Mesodermal cell (in vitro differentiated cells): Measurements from ENCODE around the gene DUSP18.
"Not testable (repeated sequence)": the region's sequence is repeated elsewhere in the genome, so short reads cannot be mapped to it uniquely, and the experiment has no call there.

Experiments
- H3K27ac ChIP-seq: 2 replicates; pipeline ENCODE4 v1.7.0; 2013; ENCODE audit warnings: mild to moderate bottlenecking, low read depth, low read length, moderate library complexity; ENCODE audit not compliant: severe bottlenecking
- H3K36me3 ChIP-seq: 2 replicates; pipeline ENCODE4 v1.7.1; 2013; ENCODE audit warnings: mild to moderate bottlenecking, low read length, moderate library complexity; ENCODE audit not compliant: control insufficient read depth, insufficient read depth
- H3K4me1 ChIP-seq: one replicate; pipeline ENCODE4 v1.7.1; 2013; ENCODE audit warnings: mild to moderate bottlenecking, low read length; ENCODE audit not compliant: insufficient read depth, control insufficient read depth, poor library complexity, severe bottlenecking
- H3K4me3 ChIP-seq: 2 replicates; pipeline ENCODE4 v1.7.0; 2013; ENCODE audit warnings: low read length, control low read depth, mild to moderate bottlenecking; ENCODE audit not compliant: insufficient read depth, poor library complexity, severe bottlenecking; ENCODE audit errors: extremely low read depth
- H3K9me3 ChIP-seq: 2 replicates; pipeline ENCODE4 v1.7.1; 2013; ENCODE audit warnings: mild to moderate bottlenecking, low read length, moderate library complexity; ENCODE audit not compliant: control insufficient read depth
- WGBS, 2 experiments: methylation state at CpG; one replicate each; pipeline ENCODE4 v1.1.5; 2013; ENCODE audit warnings: missing lambda C conversion rate in 2 of 2; ENCODE audit not compliant: insufficient coverage in 2 of 2; 5-methylcytosine and 5-hydroxymethylcytosine counted together

The DUSP18 gene

GRCh38 chr22:30676565-30676964, 8.9 kb upstream of the DUSP18 start:
- not testable (repeated sequence) for H3K27ac ChIP-seq, H3K36me3 ChIP-seq, H3K4me3 ChIP-seq, H3K9me3 ChIP-seq, H3K4me1 ChIP-seq
- 90 to 93% methylated on average over 3 of the region's 3 CpGs for WGBS, 2 experiments

- H3K4me3 ChIP-seq, result no peak overlapping the region
- H3K4me1 ChIP-seq, result no peaks in the 10 kb centered on the region
- no peak overlapping the region for H3K27ac ChIP-seq
- H3K9me3 ChIP-seq, result no peaks in the 10 kb centered on the region
- 92 to 95% methylated on average over 9 of the region's 9 CpGs for WGBS, 2 experiments
- H3K36me3 ChIP-seq, result no peaks in the 10 kb centered on the region
These were observed 7.8 kb upstream of the DUSP18 start for GRCh38 chr22:30675436-30675835.

- no peak overlapping the region for H3K4me3 ChIP-seq
- H3K4me1 ChIP-seq, result no peaks in the 10 kb centered on the region
- no peaks in the 10 kb centered on the region for H3K9me3 ChIP-seq
- H3K27ac ChIP-seq, result no peak overlapping the region
- WGBS, 2 experiments, result 88 to 92% methylated on average over 6 of the region's 6 CpGs
- no peaks in the 10 kb centered on the region for H3K36me3 ChIP-seq
These were observed 6.8 kb upstream of the DUSP18 start for GRCh38 chr22:30674482-30674881.

- H3K36me3 ChIP-seq, result no peaks in the 10 kb centered on the region
- H3K9me3 ChIP-seq, result no peaks in the 10 kb centered on the region
- H3K4me3 ChIP-seq, result no peak overlapping the region
- no peak overlapping the region for H3K27ac ChIP-seq
- H3K4me1 ChIP-seq, result no peaks in the 10 kb centered on the region
- 94% methylated on average over 1 to 4 of the region's 4 CpGs for WGBS, 2 experiments
These were observed 5.5 kb upstream of the DUSP18 start for GRCh38 chr22:30673136-30673535.

- Histone ChIP-seq H3K36me3 (no peaks in the 10 kb centered on the region), H3K9me3 (no peaks in the 10 kb centered on the region), H3K27ac (no peak overlapping the region), H3K4me1 (peaks cover 5% of the 10 kb centered on the region), H3K4me3 (no peak overlapping the region)
- 57 to 88% methylated on average over 1 of the region's 3 CpGs for WGBS, 2 experiments
These were observed 3.4 kb upstream of the DUSP18 start for GRCh38 chr22:30671071-30671470.

- WGBS, 2 experiments, result 13 to 22% methylated on average over 7 to 8 of the region's 10 CpGs
- H3K9me3 ChIP-seq, result no peaks in the 10 kb centered on the region
- peaks cover 5% of the 10 kb centered on the region for H3K4me1 ChIP-seq
- peak overlapping the region; percentile 61 for H3K4me3 ChIP-seq
- no peaks in the 10 kb centered on the region for H3K36me3 ChIP-seq
- H3K27ac ChIP-seq, result no peak overlapping the region
These were observed 673 bp upstream of the DUSP18 start for GRCh38 chr22:30668386-30668710.

GRCh38 chr22:30667107-30667493, 575 bp downstream of the DUSP18 start:
- Histone ChIP-seq H3K27ac (no peak overlapping the region), H3K4me1 (peaks cover 5% of the 10 kb centered on the region), H3K4me3 (peak overlapping the region; percentile 61), H3K9me3 (no peaks in the 10 kb centered on the region), H3K36me3 (no peaks in the 10 kb centered on the region)
- 18 to 27% methylated on average over 17 to 18 of the region's 18 CpGs for WGBS, 2 experiments

GRCh38 chr22:30665786-30666185, 1.9 kb downstream of the DUSP18 start:
- Histone ChIP-seq H3K4me3 (no peak overlapping the region), H3K36me3 (no peaks in the 10 kb centered on the region), H3K27ac (no peak overlapping the region), H3K9me3 (no peaks in the 10 kb centered on the region), H3K4me1 (peaks cover 5% of the 10 kb centered on the region)
- WGBS, 2 experiments, result 87 to 93% methylated on average over 2 of the region's 4 CpGs

- Histone ChIP-seq H3K27ac (no peak overlapping the region), H3K4me1 (peaks cover 5% of the 10 kb centered on the region), H3K4me3 (no peak overlapping the region), H3K9me3 (no peaks in the 10 kb centered on the region), H3K36me3 (no peaks in the 10 kb centered on the region)
- WGBS, 2 experiments, result 60 to 95% methylated on average over 1 to 2 of the region's 2 CpGs
These were observed 2.4 kb downstream of the DUSP18 start for GRCh38 chr22:30665266-30665665.

- no peak overlapping the region for H3K4me3 ChIP-seq
- H3K27ac ChIP-seq, result no peak overlapping the region
- H3K4me1 ChIP-seq, result peaks cover 5% of the 10 kb centered on the region
- WGBS, 2 experiments, result 94 to 97% methylated on average over 10 to 13 of the region's 13 CpGs
- no peaks in the 10 kb centered on the region for H3K9me3 ChIP-seq
- no peaks in the 10 kb centered on the region for H3K36me3 ChIP-seq
These were observed 2.9 kb downstream of the DUSP18 start for GRCh38 chr22:30664798-30665197.

GRCh38 chr22:30662040-30662439, 5.6 kb downstream of the DUSP18 start:
- Histone ChIP-seq H3K9me3 (no peaks in the 10 kb centered on the region), H3K4me1 (peaks cover 4% of the 10 kb centered on the region), H3K27ac (no peak overlapping the region), H3K4me3 (no peak overlapping the region), H3K36me3 (no peaks in the 10 kb centered on the region)
- WGBS, 2 experiments, result 90 to 95% methylated on average over 4 of the region's 4 CpGs

- no peaks in the 10 kb centered on the region for H3K4me1 ChIP-seq
- WGBS, 2 experiments, result 20 to 43% methylated on average over 1 to 2 of the region's 3 CpGs
- no peak overlapping the region for H3K27ac ChIP-seq
- no peaks in the 10 kb centered on the region for H3K36me3 ChIP-seq
- no peak overlapping the region for H3K4me3 ChIP-seq
- no peaks in the 10 kb centered on the region for H3K9me3 ChIP-seq
These were observed 12.1 kb downstream of the DUSP18 start for GRCh38 chr22:30655532-30655931.
